ENCODE data around the gene TTR. TPM values are rescaled to one million over a fixed set of nuclear protein-coding genes. Genes with fewer than 3 reads are reported as not detected.

Gene TTR
- total RNA-seq, 2 donors from 2014 or later, result 1.7 to 2.8 TPM

DNA sequence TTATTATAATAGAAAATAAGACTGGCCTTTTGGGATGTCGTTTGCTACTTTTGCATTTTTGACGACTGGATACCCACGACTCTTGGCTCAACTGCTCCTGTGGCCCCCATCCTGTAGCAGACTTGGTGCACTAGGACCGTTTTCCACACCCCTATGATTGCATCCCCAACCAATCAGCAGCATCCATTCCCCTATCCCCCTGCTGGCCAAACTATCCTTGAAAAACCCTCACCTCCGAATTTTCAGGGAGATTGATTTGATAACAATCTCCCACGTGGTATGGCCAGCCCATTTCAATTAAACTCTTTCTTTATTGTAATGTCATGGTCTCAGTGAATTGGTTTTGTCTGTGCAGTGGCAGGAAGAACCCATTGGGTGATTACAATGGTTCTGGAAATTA lies 37.9 kb upstream of the TTR start:
- no peak for DNase-seq
- intact Hi-C loops (cut with DNase I), result loop anchor here (2.0 to 10.0 kb wide), 2 partner anchors 129 to 265 kb away; no protein-coding TSS in a partner anchor
- H3K36me3 ChIP-seq, result no peaks in the 10 kb centered on the region
- TF ChIP-seq, protein P1, sequence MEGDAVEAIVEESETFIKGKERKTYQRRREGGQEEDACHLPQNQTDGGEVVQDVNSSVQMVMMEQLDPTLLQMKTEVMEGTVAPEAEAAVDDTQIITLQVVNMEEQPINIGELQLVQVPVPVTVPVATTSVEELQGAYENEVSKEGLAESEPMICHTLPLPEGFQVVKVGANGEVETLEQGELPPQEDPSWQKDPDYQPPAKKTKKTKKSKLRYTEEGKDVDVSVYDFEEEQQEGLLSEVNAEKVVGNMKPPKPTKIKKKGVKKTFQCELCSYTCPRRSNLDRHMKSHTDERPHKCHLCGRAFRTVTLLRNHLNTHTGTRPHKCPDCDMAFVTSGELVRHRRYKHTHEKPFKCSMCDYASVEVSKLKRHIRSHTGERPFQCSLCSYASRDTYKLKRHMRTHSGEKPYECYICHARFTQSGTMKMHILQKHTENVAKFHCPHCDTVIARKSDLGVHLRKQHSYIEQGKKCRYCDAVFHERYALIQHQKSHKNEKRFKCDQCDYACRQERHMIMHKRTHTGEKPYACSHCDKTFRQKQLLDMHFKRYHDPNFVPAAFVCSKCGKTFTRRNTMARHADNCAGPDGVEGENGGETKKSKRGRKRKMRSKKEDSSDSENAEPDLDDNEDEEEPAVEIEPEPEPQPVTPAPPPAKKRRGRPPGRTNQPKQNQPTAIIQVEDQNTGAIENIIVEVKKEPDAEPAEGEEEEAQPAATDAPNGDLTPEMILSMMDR (IDR thresholded peaks at IDR 0.05), result no peak
- no peak overlapping the region for H3K27ac ChIP-seq
- H3K27me3 ChIP-seq, result no peaks in the 10 kb centered on the region
- H3K9ac ChIP-seq (ENCODE audit: low read depth in 2 of 2, low read length in 2 of 2), result no peak overlapping the region
- H3K9me3 ChIP-seq, result no peaks in the 10 kb centered on the region
- no peaks in the 10 kb centered on the region for H3K4me1 ChIP-seq
- no peak overlapping the region for H3K4me3 ChIP-seq

DNA sequence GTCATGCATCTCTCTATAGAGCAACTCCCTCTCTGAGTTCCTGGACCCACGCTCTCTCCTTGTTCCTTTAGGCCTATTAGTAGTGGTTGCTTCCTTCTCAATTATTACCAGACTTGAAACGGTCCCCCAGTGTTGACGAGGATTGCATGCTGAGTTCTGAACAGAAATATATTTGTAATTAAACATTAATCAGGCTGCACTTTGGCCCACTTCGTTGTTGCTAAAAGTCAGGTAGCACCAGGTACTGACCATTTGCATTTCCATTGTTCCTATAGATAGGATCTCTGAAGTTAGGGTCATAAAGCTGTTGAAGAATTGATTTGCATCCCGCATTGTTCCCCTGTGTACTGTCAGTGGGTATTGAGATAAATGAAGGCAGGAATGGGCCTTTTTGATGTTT lies 36.9 kb upstream of the TTR start:
- intact Hi-C loops (cut with DNase I), result loop anchor here (2.0 to 10.0 kb wide), 2 partner anchors 130 to 264 kb away; no protein-coding TSS in a partner anchor
- no peak overlapping the region for H3K9ac ChIP-seq (ENCODE audit: low read depth in 2 of 2, low read length in 2 of 2)
- DNase-seq, result no peak
- no peaks in the 10 kb centered on the region for H3K27me3 ChIP-seq
- TF ChIP-seq, protein P1 (IDR thresholded peaks at IDR 0.05), result no peak
- H3K9me3 ChIP-seq, result no peaks in the 10 kb centered on the region
- H3K36me3 ChIP-seq, result no peaks in the 10 kb centered on the region
- no peak overlapping the region for H3K27ac ChIP-seq
- no peaks in the 10 kb centered on the region for H3K4me1 ChIP-seq
- H3K4me3 ChIP-seq, result no peak overlapping the region

DNA sequence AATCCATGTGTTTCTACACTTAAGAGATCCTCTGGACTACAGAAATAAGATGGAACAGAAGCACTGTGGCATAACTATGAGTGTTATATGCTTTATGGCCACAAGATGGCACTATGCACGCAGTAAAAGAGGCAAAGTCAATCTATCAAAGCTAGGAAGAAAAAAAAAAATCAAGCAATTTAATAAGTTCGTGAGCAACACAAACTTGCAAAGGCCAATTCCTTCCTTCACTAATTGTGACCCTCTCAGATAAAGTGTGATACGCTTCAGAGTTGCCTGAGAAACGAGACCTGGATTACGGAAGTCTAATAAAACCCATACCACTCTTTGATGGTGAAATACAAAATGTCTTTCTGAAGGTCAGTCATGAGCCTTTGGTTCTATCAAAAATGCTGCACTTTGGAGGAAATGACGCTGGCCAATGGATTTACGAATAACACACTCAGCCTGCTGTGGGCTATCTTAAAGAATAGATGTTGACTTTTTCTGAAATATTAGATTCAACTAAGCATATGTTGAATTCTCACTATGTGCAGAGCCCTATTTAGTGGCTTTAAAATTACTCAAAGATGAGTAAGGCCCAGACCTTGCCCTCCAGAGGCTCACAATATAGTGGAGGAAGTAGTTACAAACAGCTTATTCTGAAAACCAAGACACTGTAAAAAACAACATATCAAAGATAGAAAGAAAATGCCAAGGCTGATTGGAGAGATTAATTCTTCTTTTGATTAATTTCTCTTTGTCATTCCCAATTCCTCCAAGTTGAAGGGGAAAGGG lies 35.5 kb upstream of the TTR start:
- H3K27me3 ChIP-seq, result no peaks in the 10 kb centered on the region
- TF ChIP-seq, protein P1 (IDR thresholded peaks at IDR 0.05), result peak; percentile 76
- no peaks in the 10 kb centered on the region for H3K36me3 ChIP-seq
- DNase-seq, result peak; percentile 56
- no peak overlapping the region for H3K27ac ChIP-seq
- H3K4me3 ChIP-seq, result no peak overlapping the region
- H3K9ac ChIP-seq (ENCODE audit: low read depth in 2 of 2, low read length in 2 of 2), result no peak overlapping the region
- no peaks in the 10 kb centered on the region for H3K4me1 ChIP-seq
- H3K9me3 ChIP-seq, result no peaks in the 10 kb centered on the region
- intact Hi-C loops (cut with DNase I), result loop anchor here (2.0 to 10.0 kb wide), 3 partner anchors 131 to 263 kb away; no protein-coding TSS in a partner anchor

- DNase-seq, result no peak
- Histone ChIP-seq H3K9ac (ENCODE audit: low read depth in 2 of 2, low read length in 2 of 2) (no peak overlapping the region), H3K4me3 (no peak overlapping the region), H3K27ac (no peak overlapping the region), H3K27me3 (no peaks in the 10 kb centered on the region), H3K9me3 (no peaks in the 10 kb centered on the region), H3K36me3 (no peaks in the 10 kb centered on the region), H3K4me1 (no peaks in the 10 kb centered on the region)
- intact Hi-C loops (cut with DNase I), result loop anchor here (2.0 to 10.0 kb wide), 2 partner anchors 133 to 165 kb away; no protein-coding TSS in a partner anchor
- TF ChIP-seq, protein P1 (IDR thresholded peaks at IDR 0.05), result no peak
Measured at GRCh38 chr18:31557446-31557845, 34.2 kb upstream of the TTR start.

DNA sequence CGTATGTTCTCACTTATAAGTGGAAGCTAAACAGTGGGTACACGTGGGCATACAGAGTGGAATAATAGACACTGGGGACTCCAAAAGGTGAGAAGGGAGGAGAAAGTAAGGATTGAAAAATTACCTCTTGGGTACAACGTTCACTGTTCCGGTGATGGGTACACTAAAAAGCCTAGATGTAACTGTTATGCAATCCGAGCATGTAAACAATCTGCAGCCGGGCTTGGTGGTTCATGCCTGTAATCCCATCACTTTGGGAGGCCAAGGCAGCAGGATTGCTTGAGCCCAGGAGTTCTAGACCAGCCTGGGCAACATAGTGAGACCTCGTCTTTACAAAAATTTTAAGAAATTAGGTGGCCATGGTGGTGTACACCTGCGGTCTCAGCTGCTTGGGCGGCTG lies 33.1 kb upstream of the TTR start:
- H3K4me1 ChIP-seq, result no peaks in the 10 kb centered on the region
- intact Hi-C loops (cut with DNase I), result loop anchor here (10.0 kb wide), 1 partner anchor 134 kb away; no protein-coding TSS in a partner anchor
- H3K9ac ChIP-seq (ENCODE audit: low read depth in 2 of 2, low read length in 2 of 2), result no peak overlapping the region
- no peak overlapping the region for H3K4me3 ChIP-seq
- TF ChIP-seq, protein P1 (IDR thresholded peaks at IDR 0.05), result no peak
- H3K27me3 ChIP-seq, result no peaks in the 10 kb centered on the region
- H3K27ac ChIP-seq, result no peak overlapping the region
- no peaks in the 10 kb centered on the region for H3K9me3 ChIP-seq
- H3K36me3 ChIP-seq, result no peaks in the 10 kb centered on the region
- no peak for DNase-seq
